ENCODE data around the gene SEH1L.

DNA sequence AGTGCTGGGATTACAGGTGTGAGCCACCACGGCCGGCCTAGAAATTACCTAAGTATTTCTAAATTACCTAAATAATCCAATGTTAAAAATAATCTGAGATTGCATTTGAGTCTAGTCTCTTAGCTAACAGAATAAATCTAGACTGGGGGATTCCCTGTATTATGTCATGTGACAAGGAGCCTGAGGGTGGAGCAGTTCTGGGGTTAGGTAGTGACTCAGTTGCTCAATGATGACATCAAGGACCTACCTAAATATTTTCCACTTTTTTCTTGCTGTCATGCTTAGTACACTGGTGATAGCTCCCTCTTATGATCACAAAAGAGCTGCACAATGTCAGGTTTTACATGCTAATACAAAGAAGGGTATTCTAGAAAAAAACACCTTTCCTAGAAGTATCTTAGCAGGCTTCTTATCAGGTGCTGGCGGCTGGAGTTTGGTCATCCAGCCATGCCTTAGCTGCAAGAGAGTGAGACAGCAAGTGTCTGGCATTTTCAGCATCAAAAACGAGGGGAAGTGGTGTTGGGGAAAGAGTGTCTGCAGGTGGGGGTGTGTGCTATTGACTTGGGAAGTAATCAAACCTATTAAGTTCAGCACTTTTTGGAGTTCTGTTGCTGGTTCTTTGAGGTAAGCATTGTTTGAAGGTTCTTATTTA, 25.9 kb downstream of the SEH1L start:
- TF ChIP-seq, protein P1, sequence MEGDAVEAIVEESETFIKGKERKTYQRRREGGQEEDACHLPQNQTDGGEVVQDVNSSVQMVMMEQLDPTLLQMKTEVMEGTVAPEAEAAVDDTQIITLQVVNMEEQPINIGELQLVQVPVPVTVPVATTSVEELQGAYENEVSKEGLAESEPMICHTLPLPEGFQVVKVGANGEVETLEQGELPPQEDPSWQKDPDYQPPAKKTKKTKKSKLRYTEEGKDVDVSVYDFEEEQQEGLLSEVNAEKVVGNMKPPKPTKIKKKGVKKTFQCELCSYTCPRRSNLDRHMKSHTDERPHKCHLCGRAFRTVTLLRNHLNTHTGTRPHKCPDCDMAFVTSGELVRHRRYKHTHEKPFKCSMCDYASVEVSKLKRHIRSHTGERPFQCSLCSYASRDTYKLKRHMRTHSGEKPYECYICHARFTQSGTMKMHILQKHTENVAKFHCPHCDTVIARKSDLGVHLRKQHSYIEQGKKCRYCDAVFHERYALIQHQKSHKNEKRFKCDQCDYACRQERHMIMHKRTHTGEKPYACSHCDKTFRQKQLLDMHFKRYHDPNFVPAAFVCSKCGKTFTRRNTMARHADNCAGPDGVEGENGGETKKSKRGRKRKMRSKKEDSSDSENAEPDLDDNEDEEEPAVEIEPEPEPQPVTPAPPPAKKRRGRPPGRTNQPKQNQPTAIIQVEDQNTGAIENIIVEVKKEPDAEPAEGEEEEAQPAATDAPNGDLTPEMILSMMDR (IDR thresholded peaks at IDR 0.05): no peak
- TF ChIP-seq POLR2A (IDR thresholded peaks at IDR 0.05): no peak

All from esophagus squamous epithelium (tissue), 4 donors.